ENCODE results near the gene FBXL20. TPM values are rescaled to one million over a fixed set of nuclear protein-coding genes. Genes with fewer than 3 reads are reported as not detected.
"Not testable (repeated sequence)": the region's sequence is repeated elsewhere in the genome, so short reads cannot be mapped to it uniquely, and the experiment has no call there.

FBXL20 gene
- total RNA-seq, 4 donors from 2014 or later: 13.8 to 49.4 (median 23.1) TPM

- in situ Hi-C loops (cut with MboI; ENCODE audit: low pct_ligation_motif_present in 1 of 4, low pct_unique_long_range_greater_than_20kb in 1 of 4, low sequenced_read_pairs in 3 of 4) (no loop called here), intact Hi-C loops (cut with DNase I; ENCODE audit: low total_unique reads) (no loop called here)
- TF ChIP-seq CTCF (IDR thresholded peaks at IDR 0.05) (no peak), EP300 (IDR thresholded peaks at IDR 0.05; ENCODE audit: low read depth) (no peak)
- H3K27ac ChIP-seq: no peak overlapping the region
- H3K27me3 ChIP-seq: no peaks in the 10 kb centered on the region
- no peak for DNase-seq
- peaks cover 0 to 50% (median 11%) of the 10 kb centered on the region in 4 donors for H3K36me3 ChIP-seq
- no peak overlapping the region for H3K4me3 ChIP-seq
- H3K4me1 ChIP-seq: no peaks in the 10 kb centered on the region
- no peaks in the 10 kb centered on the region for H3K9me3 ChIP-seq
Observed at GRCh38 chr17:39294060-39294459, 107.4 kb downstream of the FBXL20 start.

- H3K27ac ChIP-seq; in situ Hi-C loops (cut with MboI; ENCODE audit: low pct_ligation_motif_present in 1 of 4, low pct_unique_long_range_greater_than_20kb in 1 of 4, low sequenced_read_pairs in 3 of 4); H3K4me3 ChIP-seq; DNase-seq; H3K27me3 ChIP-seq; H3K9me3 ChIP-seq; intact Hi-C loops (cut with DNase I; ENCODE audit: low total_unique reads); H3K4me1 ChIP-seq: not testable (repeated sequence)
- peaks cover 0 to 41% (median 5%) of the 10 kb centered on the region in 4 donors for H3K36me3 ChIP-seq
- 94 to 95% methylated on average over 5 to 8 of the region's 8 CpGs for WGBS, 2 donors (ENCODE audit: low coverage in 1 of 2)
Observed at GRCh38 chr17:39292546-39292945, 108.9 kb downstream of the FBXL20 start.

- H3K4me3 ChIP-seq; DNase-seq; H3K27me3 ChIP-seq; H3K9me3 ChIP-seq; in situ Hi-C loops (cut with MboI; ENCODE audit: low pct_ligation_motif_present in 1 of 4, low pct_unique_long_range_greater_than_20kb in 1 of 4, low sequenced_read_pairs in 3 of 4); H3K4me1 ChIP-seq; intact Hi-C loops (cut with DNase I; ENCODE audit: low total_unique reads); H3K27ac ChIP-seq: not testable (repeated sequence)
- peaks cover 0 to 20% (median 0%) of the 10 kb centered on the region in 4 donors for H3K36me3 ChIP-seq
- 96% methylated on average over 3 of the region's 3 CpGs; no CpG with 5 or more reads in 1 of the 2 donors for WGBS, 2 donors (ENCODE audit: low coverage in 1 of 2)
Observed at GRCh38 chr17:39286513-39286912, 114.9 kb downstream of the FBXL20 start.

- Histone ChIP-seq H3K27ac (no peak overlapping the region), H3K9me3 (no peaks in the 10 kb centered on the region), H3K4me1 (peaks cover 0 to 18% (median 7%) of the 10 kb centered on the region in 4 donors), H3K36me3 (peaks cover 0 to 31% (median 0%) of the 10 kb centered on the region in 4 donors), H3K4me3 (no peak overlapping the region), H3K27me3 (no peaks in the 10 kb centered on the region)
- in situ Hi-C loops (cut with MboI; ENCODE audit: low pct_ligation_motif_present in 1 of 4, low pct_unique_long_range_greater_than_20kb in 1 of 4, low sequenced_read_pairs in 3 of 4): no loop called here
- no peak for DNase-seq
- WGBS, 2 donors (ENCODE audit: low coverage in 1 of 2): 97 to 98% methylated on average over 5 of the region's 5 CpGs
- intact Hi-C loops (cut with DNase I; ENCODE audit: low total_unique reads): no loop called here
- no peak for TF ChIP-seq POLR2AphosphoS5 (IDR thresholded peaks at IDR 0.05)
- TF ChIP-seq EP300 (IDR thresholded peaks at IDR 0.05; ENCODE audit: low read depth): no peak
- TF ChIP-seq POLR2A (IDR thresholded peaks at IDR 0.05): no peak
Observed at GRCh38 chr17:39284685-39285084, 116.7 kb downstream of the FBXL20 start.

GRCh38 chr17:39283896-39284295, 117.5 kb downstream of the FBXL20 start:
- in situ Hi-C loops (cut with MboI; ENCODE audit: low pct_ligation_motif_present in 1 of 4, low pct_unique_long_range_greater_than_20kb in 1 of 4, low sequenced_read_pairs in 3 of 4): no loop called here
- Histone ChIP-seq H3K27me3 (no peaks in the 10 kb centered on the region), H3K4me3 (no peak overlapping the region), H3K4me1 (peaks cover 0 to 18% (median 7%) of the 10 kb centered on the region in 4 donors), H3K27ac (no peak overlapping the region), H3K9me3 (no peaks in the 10 kb centered on the region), H3K36me3 (peaks cover 0 to 33% (median 0%) of the 10 kb centered on the region in 4 donors)
- intact Hi-C loops (cut with DNase I; ENCODE audit: low total_unique reads): no loop called here
- DNase-seq: no peak
- 94 to 100% methylated on average over 1 of the region's 1 CpG for WGBS, 2 donors (ENCODE audit: low coverage in 1 of 2)
- TF ChIP-seq POLR2A (IDR thresholded peaks at IDR 0.05): no peak
- no peak for TF ChIP-seq CTCF (IDR thresholded peaks at IDR 0.05)
- TF ChIP-seq EP300 (IDR thresholded peaks at IDR 0.05; ENCODE audit: low read depth): no peak
- no peak for TF ChIP-seq POLR2AphosphoS5 (IDR thresholded peaks at IDR 0.05)

- H3K4me3 ChIP-seq: no peak overlapping the region
- 87 to 91% methylated on average over 4 of the region's 4 CpGs for WGBS, 2 donors (ENCODE audit: low coverage in 1 of 2)
- H3K4me1 ChIP-seq: peaks cover 0 to 18% (median 7%) of the 10 kb centered on the region in 4 donors
- intact Hi-C loops (cut with DNase I; ENCODE audit: low total_unique reads) (no loop called here), in situ Hi-C loops (cut with MboI; ENCODE audit: low pct_ligation_motif_present in 1 of 4, low pct_unique_long_range_greater_than_20kb in 1 of 4, low sequenced_read_pairs in 3 of 4) (no loop called here)
- no peak for DNase-seq
- H3K9me3 ChIP-seq: no peaks in the 10 kb centered on the region
- H3K36me3 ChIP-seq: peaks cover 0 to 34% (median 0%) of the 10 kb centered on the region in 4 donors
- no peaks in the 10 kb centered on the region for H3K27me3 ChIP-seq
- TF ChIP-seq POLR2AphosphoS5 (IDR thresholded peaks at IDR 0.05) (no peak), EP300 (IDR thresholded peaks at IDR 0.05; ENCODE audit: low read depth) (no peak), POLR2A (IDR thresholded peaks at IDR 0.05) (no peak), CTCF (IDR thresholded peaks at IDR 0.05) (no peak)
- no peak overlapping the region for H3K27ac ChIP-seq
Observed at GRCh38 chr17:39283098-39283497, 118.3 kb downstream of the FBXL20 start.
